HG02981 (cell line): Measurements from ENCODE around the gene SLC4A5.
A peak's percentile ranks its signal among the peaks of the same experiment; 100 is the strongest.
"Not testable (repeated sequence)": the region's sequence is repeated elsewhere in the genome, so short reads cannot be mapped to it uniquely, and the experiment has no call there.

ENCODE experiments used
- ATAC-seq: cut with Tn5 transposase; IDR thresholded peaks from one replicate; pipeline ENCODE4 v1.9.1; 2021; ENCODE audit warnings: mild to moderate bottlenecking, moderate library complexity; ENCODE audit not compliant: unreplicated experiment

Gene SLC4A5

DNA sequence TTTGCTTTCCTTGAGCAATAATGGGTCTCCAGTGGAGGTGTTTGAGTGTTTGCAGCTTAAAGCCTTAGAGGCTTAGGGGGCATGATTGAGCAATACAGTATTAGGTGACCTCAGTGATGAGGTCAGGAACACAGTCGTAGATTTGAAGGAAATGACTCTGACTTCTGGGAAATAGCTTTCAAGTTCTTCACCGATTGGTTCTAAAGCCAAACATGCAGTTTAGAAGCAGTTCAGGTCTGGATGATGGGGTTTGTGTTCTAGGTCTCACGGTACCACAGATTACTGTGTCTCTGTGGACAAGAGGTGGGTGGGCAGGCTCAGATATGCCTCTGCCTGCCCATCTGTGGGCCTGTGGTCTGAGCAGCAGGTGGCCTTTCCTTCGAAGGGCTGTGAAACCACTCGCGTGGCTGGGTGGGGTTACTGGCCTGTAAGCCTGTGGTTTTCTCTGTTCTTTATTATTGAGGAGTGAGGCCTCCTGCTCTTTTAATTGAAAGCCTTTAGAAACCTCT is 137.0 kb downstream of the SLC4A5 start:
- peak; percentile 76 for ATAC-seq

DNA sequence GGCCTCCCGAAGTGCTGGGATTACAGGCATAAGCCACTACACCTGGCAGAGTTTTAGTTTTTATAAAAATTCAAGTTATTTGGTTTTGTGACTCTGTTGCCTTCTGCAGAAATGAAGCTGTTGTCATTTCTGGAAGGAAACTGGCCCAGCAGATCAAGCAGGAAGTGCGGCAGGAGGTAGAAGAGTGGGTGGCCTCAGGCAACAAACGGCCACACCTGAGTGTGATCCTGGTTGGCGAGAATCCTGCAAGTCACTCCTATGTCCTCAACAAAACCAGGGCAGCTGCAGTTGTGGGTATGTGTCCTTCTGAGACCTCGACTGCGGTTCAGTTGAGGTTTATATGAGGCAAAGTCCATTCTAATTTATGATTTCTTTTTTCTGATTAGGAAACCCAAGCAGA is 137.6 kb downstream of the SLC4A5 start:
- no peak for ATAC-seq

DNA sequence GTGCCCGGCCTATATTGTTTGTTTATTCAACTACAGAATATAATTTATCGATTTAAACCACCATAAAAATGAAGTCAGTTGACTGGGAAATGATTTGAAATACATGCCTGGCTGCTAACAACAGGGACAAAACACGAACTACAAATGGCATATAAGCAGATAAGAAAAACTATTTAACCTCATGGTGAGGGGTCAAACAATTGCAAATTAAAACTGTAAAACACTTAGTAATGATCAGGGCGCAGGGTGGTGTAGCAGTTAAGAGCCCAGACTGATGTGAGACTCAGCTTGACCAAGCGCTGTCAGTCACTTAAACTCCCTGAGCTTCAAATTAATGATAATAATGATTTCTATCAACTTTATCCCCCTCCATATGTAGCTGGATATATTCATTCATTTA is 138.1 kb downstream of the SLC4A5 start:
- no peak for ATAC-seq

DNA sequence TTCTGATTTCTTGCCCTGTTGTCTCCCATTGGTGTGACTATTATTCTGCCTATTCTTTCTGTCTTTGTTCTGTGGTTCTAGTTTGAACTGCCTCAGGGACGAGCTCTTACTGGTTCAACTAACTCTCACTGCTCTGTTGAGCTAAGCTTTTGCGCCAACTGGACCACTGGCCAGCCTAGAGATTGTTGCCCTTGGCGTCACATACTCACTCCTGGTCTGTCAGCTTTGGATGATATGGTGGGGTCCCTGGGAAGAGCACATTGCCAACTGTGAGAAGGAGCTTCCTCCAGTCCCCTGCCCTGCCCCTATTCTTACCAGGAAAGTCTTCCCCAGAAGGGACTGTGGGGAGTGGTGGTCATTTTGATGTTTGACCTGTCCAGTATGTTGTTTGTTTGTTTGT is 138.8 kb downstream of the SLC4A5 start:
- ATAC-seq: no peak

DNA sequence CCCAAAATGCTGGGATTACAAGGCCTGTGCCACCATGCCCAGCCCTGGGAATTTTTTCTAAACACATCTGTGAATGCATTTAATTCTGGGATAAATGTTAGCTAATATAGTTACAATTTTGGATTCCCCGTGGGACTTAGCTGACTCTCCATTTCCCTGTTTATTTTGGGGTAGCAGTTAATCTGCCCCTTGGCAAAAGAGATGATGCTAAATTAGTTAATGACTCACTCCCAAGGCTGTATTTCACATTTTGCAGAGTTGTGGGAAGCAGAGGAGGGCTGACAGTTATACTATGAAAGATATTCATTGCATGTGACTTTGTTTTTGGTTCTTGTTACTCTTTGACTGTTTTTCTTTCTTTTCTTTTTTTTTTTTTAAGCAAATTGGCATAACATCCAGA is 141.6 kb downstream of the SLC4A5 start:
- no peak for ATAC-seq

DNA sequence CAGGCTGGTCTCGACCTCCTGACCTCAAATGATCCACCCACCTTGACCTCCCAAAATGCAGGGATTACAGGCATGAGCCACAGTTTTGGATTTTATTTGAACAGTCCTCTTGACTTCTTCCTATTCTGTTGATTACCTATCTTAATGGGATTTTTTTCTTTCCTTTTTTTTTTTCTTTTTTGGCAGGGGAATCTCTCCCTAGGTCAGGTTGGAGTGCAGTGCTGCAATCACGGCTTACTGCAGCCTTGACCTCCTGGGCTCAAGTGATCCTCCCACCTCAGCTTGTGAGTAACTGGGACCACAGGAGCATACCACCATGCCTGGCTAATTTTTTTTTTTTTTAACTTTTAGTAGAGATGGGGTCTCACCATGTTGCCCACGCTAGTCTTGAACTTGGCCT is 142.0 kb downstream of the SLC4A5 start:
- no peak for ATAC-seq

DNA sequence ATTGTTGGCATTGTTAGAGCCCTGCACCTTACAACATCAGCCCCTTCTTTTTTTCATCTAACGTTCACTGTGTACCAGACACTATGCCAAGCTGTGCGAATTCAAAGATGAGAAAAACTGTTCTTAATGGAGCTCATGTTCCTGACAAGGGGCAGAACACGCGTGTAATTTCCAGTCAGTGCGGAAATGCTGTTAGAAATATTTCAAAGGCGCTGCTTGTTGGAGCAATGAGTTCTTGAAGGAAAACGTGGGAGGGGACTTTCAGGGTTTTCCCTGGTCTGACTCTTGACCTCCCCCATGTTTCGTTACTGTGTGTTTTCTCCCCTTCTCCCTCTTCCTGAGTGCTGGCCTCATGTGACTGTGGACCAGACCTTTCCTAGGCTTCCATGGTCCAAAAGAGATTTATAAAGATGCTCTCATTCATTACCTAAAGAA is 143.3 kb downstream of the SLC4A5 start:
- ATAC-seq: no peak

DNA sequence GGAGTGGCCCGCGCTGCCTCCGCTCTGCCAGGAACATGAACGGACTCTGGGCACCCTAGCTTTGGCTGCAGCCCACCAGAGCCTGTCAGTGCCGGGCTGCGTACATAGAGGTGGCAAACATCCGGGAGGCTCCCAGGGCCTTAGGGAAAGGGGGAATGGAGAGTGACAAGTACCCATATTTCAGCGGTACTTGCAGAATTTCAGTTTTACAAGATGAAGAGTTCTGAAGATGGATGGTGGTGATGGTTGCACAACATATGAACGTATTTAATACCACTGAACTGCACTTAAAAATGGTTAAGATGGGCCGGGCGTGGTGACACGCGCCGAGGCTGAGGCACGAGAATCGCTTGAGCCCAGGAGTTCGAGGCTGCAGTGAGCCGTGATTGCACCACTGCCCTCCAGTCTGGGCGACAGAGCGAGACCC is 143.9 kb downstream of the SLC4A5 start:
- no peak for ATAC-seq

DNA sequence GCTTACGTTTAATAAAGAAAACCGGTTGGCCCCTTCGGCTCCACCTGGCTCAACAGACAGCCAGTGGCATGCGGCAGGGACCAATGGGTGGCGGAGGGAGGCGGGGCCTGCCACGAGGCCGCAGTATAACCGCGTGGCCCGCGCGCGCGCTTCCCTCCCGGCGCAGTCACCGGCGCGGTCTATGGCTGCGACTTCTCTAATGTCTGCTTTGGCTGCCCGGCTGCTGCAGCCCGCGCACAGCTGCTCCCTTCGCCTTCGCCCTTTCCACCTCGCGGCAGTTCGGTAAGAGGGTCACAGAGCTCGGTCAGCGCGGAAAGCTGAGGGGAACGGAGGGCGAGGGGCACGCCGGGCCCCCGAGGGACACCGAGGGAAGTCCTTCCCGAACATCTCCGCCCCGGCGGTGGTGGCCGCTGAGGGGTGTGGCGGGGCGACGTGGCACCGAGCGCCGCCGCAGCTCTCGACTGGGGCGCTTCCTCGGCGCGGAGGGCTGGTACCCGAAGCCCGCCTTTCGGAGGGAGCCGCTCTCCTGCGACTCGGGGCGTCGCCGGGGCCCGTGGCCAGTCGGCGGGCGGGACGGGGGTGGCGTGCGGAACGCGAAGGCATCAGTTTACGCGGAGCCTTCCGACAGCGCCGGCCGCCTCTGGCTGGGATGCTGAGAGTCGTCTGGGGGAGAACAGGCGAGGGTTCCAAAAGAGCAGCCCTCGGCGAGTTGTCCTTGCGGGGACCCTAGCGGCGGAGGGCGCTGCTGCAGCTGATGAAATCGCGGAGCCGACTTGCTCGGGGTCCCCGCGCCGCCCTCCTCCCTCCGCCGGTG is 144.5 kb downstream of the SLC4A5 start, which contains the start of gene MTHFD2:
Gene MTHFD2, plus strand, starts transcription at position 155 of the 814 bp plus-strand sequence. Its CDS starts 27 bp downstream, at position 182.
- peak; percentile 90 for ATAC-seq

DNA sequence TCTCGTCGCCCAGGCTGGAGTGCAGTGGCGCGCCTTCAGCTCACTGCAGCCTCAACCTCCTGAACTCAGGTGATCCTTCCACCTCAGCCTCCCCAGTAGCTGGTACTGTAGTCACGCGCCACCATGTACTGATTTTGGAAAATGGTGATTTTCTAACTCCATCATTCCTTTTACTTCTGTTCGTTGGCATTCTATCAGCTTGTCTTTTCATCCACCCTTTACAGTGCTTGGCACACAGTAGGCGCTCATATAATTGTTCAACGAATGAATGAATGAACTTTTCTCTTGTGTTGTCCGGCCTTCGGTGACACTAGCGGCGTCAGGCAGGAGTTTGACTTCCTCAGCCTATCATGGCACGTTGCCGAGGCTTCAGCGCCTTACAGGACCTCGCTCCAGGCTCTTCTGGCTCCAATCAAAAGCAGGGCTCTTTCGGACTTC is 145.2 kb downstream of the SLC4A5 start:
- no peak for ATAC-seq

DNA sequence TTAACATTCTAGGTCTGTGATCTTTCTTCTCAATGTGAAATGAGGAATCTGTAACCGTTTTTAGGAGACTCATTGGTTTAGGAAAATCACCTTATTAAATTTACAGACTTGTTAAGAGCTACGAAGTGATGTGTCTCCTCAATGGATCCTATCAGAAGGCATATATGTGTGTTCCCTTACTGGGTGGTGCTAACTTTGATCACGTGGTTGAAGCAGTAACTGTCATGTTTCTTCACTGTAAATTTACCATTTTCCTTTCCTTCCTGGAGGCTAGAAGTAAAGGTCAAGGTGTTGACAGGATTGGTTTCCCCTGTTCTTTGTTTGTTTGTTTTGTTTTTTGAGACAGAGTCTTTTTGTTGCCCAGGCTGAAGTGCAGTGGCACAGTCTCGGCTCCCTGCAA is 146.2 kb downstream of the SLC4A5 start:
- ATAC-seq: no peak

DNA sequence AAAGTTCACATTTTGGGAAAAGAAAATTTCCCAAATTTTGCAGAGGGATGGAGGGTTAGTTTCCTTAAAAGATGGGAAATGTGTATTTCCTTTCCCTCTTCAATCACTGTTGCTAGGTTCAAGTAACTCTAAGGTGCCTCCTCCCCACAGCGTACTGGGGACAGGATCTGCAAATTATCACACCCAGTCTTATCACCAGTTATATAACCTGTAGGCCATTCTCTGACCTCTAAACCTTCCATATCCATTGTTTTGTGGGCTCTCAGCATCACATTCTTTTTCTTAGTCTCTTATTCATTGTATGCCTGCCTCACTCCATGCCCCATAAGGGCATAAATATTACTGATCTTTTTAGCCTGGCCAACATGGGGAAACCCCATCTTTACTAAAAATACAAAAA is 148.4 kb downstream of the SLC4A5 start:
- ATAC-seq: no peak

DNA sequence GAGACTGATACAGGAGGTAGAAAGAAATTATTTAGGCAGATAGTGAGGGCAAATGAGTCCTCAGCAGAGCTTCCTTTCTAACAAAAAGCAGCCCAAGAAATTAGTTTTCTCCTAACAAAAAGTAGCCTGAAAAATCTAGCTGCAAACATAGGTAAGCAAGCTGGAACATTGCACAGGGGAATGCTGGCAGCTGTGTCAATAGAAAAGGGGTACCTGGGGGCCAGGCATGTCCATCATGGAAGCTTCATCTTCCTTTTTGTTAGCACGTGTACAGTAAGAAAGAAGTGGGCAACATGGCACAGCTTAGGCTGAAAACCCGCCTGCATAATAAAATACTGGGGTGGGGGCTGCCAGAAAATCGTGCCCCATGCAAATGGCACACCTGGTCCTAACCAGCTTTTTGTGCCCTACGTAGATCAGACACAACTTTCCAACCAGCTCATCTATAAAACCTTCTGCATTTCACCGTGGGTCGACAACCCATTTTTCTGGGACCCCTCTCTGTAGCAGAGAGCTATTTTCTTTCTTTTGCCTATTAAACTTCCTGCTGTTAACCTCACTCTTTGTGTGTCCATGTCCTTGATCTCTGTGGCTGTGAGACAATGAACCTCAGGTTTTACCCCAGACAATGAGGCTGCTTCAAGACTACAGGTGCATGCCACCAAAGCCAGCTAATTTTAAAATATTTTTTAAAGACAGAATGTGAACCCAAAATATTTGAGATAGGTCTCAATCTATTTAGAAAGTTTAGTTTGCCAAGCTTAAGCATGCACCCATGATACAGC is 151.4 kb downstream of the SLC4A5 start:
- no peak for ATAC-seq

DNA sequence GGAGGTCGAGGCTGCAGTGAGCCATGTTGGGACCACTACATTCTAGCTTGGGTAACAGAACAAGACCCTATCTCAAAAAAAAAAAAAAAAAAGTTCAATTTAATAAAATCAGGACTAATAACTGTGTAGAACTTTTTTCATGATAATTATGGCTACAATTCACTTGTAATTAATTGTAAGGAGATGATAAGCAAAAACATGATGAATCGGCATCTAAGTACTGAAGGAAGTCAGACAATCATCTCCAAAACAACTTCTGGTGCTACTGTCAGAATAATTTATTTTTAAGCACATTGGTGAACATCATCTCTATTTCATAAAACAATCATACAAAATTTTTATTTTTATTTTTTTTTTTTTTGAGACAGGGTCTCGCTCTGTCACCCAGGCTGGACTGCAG is 154.5 kb downstream of the SLC4A5 start:
- no peak for ATAC-seq

DNA sequence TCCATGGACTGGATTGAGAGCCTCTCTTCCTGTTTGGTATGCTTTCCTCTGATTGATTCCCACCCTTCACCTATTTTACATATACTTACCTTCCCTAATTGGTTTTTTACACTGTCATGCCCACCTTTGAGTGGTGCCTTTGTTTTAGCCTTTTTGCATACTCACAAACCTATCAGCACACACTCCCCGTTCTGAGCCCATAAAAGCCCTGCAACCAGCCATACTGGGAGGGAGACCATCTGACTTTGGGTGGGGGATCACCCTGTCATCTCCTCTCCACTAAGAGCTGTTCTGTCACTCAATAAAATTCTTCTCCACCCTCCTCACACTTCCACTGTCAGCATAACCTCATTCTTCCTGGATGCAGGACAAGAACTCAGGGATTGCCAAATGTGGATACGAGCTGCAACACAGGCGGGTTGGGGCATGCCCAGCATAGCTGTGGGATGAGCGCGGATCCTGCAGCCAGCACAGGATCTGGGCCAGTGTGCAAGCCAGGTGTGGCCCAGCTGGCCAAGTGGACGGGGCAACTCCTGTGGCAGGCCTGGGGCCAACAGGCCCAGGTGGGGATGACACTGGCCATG is 155.1 kb downstream of the SLC4A5 start:
- no peak for ATAC-seq

DNA sequence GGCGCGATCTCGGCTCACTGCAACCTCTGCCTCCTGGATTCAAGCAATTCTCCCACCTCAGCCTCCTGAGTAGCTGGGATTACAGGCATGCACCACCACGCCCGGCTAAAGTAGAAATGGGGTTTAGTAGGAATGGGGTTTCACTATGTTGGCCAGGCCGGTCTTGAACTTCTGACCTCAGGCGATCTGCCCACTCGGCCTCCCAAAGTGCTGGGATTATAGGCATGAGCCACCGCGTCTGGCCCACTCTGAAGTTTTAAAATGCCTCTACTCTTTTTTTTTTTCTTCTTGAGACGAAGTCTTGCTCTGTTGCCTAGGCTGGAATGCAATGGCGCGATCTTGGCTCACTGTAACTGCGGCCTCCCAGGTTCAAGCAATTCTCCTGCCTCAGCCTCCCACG is 156.5 kb downstream of the SLC4A5 start:
- not testable (repeated sequence) for ATAC-seq

DNA sequence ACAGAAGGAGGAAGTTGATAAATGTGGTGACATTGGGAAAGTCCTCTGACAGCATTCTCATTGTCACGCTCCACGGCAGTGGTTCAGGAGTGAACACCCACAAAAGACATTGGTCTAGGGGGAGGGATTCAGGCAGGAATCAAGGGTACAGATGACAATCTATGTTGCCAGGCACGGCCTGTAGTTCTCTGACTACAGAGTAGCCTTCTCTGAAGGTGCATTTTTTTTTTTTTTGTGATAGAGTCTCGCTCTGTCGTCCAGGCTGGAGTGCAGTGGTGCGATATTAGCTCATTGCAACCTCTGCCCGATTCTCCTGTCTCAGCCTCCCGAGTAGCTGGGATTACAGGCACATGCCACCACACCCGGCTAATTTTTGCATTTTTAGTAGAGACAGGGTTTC is 157.2 kb downstream of the SLC4A5 start:
- peak; percentile 56 for ATAC-seq

DNA sequence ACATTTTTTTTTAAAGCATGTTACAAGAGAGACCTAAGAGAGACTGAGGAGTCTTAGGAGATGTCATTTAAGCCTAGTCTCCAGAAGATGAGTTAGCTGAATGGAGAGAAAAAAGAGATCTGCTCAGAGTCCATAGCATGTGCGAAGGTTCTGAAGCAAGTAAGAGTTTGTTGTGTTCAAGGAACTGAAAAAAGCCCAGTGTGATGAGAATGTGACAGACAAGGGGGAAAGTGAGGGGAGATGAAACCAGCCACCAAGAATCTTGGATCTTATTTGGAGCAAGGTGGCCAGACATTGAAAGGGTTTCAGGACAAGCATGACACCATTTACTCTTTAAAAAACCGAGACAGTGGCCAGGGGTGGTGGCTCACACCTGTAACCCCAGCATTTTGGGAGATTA is 159.3 kb downstream of the SLC4A5 start:
- ATAC-seq: no peak

DNA sequence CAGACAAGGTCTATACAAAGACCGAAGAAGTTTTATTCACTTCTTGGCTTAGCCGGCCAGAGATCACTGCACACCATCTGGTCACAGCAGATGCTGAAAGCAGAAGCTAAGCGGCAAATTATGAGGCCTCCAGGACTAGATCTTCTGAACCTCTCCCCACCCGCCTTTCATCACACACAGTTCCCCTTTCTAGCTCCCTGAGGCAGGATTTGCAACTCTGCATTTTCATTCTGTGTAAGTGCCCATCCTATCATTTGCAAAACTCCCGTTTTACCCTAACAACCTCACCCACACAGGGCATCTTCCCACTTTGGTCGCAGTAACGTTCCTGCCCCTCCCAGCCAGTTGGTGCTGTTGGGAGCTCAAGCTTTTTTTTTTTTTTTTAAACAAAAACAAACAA is 161.5 kb downstream of the SLC4A5 start:
- peak; percentile 33 for ATAC-seq

DNA sequence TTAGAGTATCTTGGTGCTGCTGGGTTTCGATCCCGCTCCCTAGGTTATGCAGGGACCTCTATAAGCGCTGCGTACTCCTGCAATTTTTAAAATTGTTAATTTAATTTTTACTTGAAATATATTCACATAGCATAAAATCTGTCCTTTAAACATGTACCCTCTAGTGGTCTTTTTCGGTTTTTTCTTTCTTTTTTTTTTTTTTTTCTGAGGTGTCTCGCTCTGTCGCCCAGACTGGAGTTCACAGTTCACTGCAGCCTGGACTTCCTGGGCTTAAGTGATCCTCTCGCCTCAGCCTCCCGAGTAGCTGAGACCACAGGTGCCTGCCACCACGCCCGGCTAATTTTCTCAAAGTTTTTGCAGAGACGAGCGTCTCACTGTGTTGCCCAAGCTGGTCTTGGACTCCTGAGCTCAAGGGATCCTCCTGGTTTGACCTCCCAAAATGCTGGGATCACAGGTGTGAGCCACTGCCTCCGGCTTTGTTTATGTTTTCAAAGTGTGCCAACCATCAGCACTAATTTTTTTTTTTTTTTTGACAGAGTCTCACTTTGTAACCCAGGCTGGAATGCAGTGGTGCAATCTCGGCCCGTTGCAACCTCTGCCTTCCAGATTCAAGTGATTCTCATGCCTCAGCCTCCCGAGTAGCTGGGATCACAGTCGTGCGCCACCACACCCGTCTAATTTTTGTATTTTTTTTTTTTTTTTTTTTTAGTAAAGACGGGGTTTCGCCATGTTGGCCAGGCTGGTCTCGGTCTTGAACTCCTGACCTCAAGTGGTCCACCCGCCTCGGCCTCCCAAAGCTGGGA is 164.0 kb downstream of the SLC4A5 start:
- ATAC-seq: peak; percentile 7
